HG02973 (cell line): ENCODE data around the gene KDM5A.

ENCODE experiments used
- ATAC-seq: cut with Tn5 transposase; IDR thresholded peaks from one replicate; pipeline ENCODE4 v1.9.1; 2021; ENCODE audit warnings: moderate library complexity; ENCODE audit not compliant: unreplicated experiment

Gene KDM5A

DNA sequence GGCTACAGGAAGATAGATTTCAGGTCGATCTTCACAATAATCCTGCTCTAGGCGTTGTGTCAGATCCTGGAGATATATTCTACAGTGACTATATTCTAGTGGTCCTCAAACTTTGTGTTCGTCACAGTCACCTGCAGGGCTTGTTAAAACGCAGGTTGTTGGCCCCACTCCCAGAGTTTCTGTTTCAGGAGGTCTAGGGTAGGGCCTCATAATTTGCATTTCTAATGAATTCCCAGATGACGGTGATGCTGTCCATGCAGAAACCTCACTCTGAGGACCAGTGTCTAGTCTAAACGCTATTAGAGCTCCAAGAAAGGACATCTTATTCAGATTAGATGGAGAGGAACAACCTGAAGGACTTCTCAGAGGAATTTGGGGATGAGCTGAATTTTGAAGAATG is 113.3 kb downstream of the KDM5A start:
- no peak for ATAC-seq

DNA sequence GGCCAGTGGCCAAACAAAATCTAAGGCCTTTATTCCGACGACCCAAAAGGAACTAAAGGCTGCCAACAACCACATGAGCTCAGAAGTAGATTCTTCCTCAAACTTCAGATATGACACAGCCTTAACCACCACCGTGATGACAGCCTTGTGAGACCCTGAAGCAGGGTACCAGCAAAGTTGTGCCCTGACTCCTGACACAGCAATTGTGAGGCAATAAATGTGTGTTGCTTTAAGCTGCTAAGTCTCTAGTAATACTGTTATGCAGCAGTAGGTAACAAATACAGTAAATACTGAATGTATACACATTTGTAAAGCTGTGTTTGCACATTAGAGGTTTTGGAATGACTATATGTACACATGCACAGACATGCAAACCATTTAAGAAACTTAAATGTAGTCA is 115.7 kb downstream of the KDM5A start:
- ATAC-seq, result no peak

DNA sequence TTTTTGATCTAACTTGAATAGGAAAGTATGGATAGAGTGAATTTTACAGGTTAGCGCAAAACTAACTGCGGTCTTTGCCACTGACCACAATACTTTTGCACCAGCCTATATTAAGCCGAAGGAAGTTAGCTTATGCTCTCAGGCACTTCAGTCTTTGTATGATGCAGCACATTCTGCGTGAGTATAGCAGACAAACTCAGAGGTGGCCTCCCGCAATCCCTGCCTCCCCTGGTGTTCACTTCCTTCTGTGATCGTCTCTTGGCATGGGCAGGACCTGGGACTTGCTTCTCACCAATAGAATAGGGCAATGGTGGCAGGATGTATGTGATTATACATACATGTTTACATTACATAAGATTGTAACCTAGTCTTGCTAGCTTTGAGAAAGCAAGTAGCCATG is 116.2 kb downstream of the KDM5A start:
- no peak for ATAC-seq

DNA sequence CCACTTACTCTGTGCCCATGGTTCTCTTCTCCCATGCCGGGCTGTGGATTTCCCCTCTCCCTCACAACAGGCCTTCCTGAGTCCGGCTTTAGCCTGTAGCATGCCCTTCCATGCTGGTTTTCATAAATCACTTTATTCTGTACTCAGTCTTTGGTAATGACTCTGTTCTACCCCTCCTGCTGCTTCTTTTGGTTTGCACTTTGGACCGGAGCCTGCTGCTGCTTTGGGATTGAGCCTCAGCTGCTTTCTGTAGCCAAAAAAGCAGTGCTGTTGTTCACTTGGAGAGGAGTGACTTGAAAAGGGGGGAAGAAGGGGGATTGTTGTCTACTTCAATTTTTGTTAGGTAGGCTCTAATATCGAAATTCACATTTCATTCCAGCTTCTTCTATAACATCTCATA is 118.0 kb downstream of the KDM5A start:
- no peak for ATAC-seq

DNA sequence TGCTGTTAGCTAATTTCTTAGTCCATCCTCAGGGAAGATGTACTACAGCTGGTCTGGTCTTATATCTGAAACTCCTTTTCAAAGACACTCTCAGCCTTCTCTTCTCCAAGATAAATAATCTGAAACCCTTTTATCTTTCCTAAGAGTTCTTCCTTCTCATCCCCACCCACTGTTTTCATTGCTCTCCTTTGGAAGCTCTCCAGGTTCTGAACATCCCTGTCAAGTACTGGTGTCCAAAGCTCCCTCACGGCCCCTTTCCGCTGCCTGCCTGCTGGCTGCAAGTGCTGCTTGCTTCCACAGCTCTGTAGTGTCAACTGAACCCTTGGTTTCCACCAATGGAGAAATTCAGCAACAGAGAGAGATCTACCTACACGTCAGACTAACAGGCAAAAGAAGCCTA is 119.9 kb downstream of the KDM5A start:
- ATAC-seq, result no peak

DNA sequence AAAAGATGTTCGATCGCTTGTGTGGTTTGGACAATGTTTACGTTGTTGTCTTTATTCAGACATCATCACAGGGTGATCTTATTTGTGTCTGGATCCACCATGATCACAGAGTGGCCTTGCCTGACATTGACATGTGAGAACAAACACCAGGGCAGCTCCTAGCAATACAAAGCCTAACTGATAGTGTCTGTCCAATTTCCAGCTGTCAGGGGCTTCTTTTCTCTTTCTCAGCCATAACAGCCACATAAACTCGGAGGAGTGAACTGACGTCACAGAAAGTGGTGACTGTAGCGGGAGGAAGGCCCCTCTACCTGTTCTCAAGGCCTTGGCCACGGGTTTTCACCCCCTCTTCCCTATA is 120.7 kb downstream of the KDM5A start:
- ATAC-seq, result no peak

DNA sequence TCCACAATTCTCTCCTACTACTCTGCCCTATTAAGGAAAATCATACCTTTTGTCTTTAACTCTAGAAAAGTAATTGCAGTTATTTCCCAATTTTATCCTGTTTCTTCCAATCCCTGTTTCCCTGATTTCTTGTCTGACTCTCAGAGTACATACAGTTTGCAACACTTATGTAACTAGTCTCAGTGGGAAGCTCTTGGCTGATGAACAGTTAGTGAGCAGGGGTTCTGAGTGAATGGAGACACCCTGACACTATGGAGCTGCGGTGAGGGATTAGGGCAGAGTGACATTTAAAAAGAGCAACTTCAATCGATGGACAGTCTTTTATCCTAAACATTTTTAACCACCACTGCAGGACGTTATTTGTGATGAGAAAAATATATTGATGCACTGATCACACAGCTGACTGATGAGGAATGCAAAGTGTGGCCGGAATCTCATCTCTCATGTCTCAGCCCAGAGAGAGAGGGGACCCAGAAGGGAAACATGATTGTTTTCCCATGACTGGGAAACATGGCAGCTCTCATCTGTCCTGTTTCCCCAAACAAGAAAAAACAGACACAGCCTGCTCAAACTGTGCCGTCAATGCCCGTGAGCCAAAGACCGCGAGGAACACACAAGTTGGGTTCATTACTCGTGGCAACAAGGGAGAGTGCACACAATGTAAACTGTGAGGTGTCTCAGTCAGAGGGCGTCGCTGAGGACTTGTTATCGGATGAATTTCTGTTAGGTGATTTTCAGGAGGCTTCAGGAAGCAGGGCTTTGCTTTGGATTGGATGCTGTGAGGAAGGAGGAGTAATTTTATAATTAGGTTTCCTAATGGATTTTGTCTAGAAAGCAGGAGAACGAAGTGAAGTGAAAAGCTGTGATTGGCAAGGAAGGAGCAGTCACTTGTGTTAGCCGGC is 121.3 kb downstream of the KDM5A start:
- no peak for ATAC-seq

DNA sequence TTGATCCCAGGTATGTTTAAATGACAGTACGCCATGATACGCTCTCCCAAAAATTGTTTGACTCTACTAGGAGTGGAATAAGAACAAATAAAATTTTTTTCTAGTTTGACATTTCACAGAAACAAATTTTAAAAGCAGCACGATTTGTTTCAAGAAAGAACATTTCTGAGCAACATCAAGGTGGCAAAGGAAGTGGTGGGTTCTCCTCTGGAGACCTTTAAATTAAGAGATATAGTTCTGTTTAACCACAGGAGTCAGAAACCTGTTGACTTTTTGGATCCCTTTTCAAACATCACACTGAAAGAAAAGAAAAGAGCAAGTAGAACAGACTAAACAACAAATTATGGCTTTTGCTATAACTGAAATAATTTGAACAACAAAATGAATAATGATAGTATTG is 124.0 kb downstream of the KDM5A start:
- ATAC-seq, result no peak

DNA sequence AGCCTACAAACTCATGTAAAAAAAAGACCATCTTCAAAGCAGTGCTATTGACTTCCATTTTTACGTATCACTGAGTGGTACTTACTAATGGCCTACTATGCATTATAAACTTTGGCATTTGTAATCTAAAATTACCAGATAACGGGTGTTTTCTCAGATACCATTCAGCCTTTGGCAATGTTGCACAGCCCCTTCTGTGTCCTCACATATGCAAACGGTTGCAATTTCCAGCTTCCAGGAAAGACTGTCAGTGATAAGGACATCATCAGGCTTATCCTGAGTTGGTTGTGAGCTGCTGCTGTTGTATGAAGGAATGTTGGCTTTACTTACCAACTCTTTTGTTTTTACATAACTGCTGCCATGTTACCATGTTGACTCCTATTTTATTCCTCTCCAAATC is 124.9 kb downstream of the KDM5A start:
- ATAC-seq, result no peak

DNA sequence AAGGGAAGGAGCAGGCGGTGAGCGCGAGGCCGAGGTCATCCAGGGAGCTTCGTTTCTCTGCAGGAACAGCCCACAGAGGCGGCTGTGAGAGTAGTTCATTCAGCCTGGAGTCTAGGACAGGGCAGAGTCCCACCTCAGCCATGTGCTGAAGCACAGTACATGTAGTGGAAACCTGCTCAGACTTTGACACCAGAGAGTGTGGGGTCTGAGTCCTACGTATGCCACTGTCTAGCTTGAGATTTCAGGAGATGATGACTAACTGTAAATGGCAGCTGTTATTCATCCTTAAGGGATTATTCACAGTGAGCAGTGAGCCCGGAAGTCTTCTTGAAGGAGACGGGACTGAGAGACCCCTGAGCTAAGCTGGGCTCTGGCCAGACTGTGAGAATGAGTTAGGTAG is 125.5 kb downstream of the KDM5A start:
- no peak for ATAC-seq

DNA sequence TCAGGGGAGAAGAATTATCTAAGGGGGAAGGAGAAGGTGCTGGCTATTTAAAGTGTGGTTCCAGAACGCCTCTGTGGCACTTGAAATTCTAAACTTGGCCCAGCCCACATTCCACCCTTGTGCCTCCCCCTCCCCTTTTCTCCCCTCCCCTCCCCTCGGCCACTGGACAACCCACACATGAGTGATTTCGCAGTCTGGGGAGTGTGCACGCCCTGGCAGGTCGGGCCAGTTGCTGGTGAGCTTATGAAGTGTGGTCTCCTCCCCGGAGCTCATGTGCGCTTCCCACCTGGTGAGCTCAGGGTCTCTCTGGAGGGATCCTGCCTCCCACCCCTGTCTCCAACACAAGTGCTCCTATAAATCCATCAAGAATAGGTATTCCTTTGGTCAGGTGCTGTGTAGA is 126.3 kb downstream of the KDM5A start, which contains the start of gene SLC6A13:
SLC6A13 (minus strand) TSS at position 20 of the 400 bp plus-strand sequence. CDS start 2,784 bp downstream, outside the sequence.
- no peak for ATAC-seq

DNA sequence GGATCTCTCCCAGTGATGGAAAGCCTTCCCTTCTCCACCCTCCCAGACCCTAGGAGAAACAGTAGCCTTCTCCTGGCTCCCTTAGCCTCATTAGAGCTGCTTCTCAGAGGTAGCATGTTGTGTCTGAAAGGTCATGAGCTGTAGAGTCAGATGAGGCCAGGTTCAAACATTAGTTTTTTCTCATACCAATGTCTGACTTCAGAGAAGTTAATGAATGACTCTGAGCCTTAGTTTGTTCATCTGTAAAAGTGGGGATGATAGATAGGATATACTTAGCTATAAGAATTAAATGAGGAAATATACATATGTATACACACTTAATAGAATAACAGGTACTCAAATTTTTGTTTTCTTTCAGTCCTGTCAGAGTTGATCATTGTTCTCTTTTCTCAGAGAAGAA is 127.0 kb downstream of the KDM5A start:
- ATAC-seq, result no peak

DNA sequence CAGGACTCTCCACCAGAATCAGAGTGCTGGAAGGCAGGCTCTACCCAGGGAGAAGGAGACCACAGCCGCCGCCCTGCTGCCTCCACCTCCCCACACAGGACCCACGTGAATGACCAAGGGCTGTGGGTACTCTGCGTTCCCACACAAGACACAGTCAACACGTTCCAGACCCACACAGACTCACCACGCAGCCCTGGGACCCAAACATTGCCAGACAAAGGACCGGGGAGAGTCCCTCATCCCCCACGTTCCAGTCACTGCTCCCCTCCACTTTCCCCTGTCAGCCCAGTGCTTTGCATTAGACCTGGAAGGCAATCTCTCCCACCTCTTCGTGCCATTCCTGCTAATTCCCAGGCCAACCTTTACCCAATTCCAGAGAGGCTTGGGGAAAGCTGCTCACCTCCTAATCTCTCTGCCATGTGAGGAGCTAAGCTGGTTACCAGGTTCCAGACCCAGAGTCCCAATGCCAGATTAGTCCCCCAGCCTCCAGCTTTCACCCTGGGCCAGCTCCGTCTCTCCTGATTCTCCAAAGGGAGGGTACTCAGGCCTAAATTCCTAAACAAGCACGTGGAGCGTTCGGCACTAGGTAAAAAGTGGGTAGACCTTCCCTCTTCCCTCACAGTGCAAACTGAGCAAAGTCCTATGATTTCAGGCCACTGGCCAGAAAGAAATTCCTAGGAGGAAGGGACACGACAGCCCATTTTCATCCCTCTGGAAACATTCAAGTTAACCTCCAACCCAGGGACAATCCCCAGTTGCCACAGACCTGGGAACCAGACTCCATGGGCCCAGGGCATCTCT is 131.4 kb downstream of the KDM5A start:
- ATAC-seq, result no peak

DNA sequence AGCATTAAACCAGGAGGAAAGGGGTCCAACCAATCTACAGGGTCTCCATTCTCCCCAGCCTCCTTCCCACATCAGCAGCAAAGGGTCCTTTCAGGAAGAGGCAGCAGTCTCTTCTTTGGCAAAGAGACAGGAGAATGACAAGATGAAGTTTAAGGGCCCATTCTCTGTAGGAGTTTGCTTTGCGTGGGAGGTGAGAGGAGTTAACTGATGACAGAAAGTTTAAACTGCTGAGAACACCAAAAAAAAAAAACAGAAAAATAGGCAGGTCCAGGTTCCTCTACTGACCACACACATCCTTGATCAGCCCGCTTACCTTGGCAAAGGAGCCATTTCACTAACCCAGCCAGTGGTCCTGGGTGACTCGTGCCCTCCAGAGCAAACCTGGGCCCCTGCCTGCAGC is 132.2 kb downstream of the KDM5A start:
- no peak for ATAC-seq

DNA sequence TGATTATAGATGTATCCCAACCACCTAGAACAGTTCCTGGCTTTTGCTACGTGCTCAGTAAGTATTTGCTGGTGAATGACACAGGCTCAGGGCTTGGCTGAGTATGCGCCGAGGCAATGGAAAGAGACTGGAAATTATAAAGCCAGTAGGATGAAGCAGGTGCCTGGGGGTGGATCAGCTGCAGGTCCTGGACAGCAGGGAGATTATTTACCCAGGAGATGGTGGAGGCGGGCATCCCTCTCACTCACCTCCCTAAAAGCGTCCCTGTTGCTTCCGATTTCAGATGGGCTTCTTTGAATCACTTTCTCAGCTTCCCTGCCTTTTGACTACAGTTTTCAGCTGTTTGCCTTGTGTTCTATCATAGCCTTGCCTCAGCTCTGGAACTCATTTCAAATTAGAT is 132.9 kb downstream of the KDM5A start:
- no peak for ATAC-seq

DNA sequence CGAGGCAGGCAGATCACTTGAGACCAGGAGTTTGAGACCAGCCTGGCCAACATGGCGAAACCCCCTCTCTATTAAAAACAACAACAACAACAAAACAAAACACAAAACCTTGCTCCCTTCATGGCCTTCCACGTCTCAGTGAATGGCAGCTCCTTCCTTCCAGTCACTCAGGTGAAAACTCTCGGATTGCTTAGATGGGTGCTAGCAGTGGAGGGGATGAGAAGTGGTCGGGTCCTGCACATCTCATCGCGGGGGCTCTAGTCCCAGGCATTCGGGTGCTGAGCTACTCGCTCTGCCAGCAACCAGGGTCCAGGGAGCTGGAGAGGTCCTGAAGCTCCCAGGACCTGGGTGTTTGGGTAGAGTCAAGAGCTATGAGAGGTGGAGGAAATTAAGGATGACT is 134.2 kb downstream of the KDM5A start:
- ATAC-seq, result no peak

DNA sequence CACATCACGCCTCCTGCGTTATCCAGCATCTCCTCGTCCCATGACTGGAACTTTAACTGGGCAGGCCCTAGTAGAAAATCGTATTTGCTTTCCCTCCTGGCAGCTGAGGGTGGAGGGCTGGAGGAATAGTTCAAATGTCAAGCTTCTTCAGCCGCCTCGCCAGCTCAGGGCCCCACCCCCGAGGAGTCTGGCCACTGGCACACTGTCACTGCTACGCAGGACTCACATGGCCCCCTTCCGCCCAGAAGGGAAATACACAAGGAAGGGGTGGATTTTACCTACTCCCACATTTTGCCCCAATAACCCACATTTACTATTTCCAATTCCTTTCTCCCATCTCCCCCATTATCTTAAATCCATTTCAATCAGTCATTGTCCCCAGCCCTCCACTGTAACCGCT is 135.1 kb downstream of the KDM5A start:
- no peak for ATAC-seq

DNA sequence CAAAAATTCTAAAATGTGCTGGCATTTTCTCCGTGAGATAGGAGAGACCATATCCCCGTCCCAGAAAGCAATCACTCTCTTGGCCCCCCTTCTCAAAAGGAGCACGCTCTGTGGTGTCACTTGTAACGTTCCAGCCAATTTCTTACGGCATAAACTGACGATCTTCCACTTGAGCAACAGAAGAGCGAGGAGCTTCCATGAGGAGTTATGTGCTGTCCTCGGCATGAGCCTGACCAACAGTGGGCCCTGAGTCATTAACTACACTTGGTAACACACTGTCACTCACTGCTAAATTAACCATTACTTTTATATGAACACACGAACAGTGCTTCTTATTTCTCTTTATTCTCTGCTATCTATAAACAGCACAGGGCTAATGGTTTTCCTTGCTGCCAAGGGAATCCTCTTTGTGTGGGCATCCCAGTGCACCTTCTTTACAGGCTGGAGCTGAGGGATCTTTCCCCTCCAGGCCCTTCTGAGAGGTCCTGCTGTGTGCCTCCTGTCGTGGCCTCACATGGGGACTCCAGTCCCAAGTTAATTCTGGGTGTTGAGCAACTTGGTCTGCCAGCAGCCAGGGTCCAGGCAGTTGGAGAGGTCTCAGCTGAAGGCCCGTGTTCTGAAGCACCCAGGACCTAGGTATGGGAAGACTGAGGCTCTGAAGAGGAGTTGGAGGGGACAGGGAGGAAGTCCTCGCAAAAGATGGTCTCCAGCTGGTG is 135.8 kb downstream of the KDM5A start:
- ATAC-seq, result no peak

DNA sequence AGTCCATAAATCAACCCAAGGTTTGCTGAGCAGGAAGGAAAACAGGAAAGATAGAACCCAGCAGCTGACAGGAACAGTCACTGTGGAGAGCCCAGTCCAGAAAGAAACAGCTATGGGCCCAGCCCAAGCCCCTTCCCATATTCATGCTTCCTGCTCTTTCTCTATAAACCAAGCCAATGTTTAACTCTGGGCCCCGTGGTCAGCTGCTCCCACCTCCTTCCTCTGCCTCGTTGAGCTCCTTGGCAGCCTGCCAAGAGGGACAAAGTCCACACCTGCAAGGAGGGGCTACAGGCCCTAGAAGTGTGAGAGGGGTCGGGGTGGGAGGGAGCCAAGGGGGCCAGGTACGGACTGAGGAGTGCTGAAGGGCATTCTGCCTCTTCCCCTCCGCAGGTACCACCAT is 136.5 kb downstream of the KDM5A start:
- ATAC-seq, result no peak

DNA sequence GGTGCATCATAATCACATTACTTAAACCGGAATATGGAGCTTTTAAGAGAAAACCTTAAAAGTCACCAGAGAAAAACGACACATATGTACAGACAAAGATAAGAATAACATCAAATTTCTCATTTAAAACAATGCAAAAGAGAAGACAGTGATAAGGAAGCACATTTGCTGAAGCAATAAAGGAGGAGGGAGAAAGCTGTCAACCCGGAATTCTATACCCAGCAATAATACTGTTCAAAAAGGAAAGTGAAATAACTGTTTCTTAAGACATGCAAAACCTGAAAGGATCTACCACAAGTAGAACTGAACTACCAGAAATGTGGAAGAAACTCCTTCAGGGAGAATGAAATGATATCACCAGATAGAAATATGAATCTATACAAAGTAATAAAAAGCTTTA is 141.8 kb downstream of the KDM5A start:
- no peak for ATAC-seq

DNA sequence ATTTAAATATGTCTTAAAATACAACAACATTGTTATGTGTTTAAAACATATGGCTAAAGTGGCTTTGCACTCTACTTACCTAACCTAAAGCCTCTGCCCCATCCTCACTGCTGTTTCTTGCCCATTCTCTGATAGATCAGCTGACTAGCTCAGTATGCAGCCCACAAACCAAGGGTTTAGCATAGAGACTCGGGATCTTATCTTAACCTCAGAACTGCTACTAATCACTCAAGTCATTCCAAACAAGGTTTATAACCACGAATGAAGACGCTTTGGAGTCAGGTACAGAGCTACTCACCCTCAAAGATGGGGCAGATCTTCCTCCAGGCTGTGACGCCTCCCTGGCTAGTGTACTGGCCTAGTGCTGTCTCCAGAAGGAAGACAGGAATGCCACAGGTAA is 145.7 kb downstream of the KDM5A start:
- no peak for ATAC-seq

DNA sequence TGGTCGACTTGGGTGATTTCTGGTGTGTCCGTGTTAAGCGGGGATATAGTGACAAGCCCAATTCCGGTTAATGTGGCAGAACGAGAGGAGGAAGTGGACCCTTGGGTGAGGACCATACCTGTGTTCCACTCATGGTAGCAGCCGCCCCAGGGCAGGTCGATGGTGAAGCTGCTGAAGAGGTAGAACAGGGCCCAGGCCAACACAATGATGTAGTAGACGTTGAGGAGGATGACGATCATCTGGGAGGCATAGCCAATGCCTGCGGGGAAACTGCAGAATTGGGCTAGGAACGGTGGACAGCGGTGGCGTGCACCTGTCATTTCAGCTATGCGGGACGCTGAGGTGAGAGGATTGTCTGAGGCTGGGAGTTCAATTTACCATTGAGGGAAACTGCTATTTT is 146.6 kb downstream of the KDM5A start:
- ATAC-seq, result no peak
